GM20431 (cell line): ENCODE data around the gene TIGD4.
"Not testable (repeated sequence)": the region's sequence is repeated elsewhere in the genome, so short reads cannot be mapped to it uniquely, and the experiment has no call there.

Experiments used
- in situ Hi-C: fragments of 300-500 bp; cut with MseI, MboI; formaldehyde crosslinking; loops from one replicate; pipeline ENCODE4 v1.15.0; 2020; ENCODE audit warnings: low sequenced_read_pairs; ENCODE audit not compliant: unreplicated experiment

The TIGD4 gene

DNA sequence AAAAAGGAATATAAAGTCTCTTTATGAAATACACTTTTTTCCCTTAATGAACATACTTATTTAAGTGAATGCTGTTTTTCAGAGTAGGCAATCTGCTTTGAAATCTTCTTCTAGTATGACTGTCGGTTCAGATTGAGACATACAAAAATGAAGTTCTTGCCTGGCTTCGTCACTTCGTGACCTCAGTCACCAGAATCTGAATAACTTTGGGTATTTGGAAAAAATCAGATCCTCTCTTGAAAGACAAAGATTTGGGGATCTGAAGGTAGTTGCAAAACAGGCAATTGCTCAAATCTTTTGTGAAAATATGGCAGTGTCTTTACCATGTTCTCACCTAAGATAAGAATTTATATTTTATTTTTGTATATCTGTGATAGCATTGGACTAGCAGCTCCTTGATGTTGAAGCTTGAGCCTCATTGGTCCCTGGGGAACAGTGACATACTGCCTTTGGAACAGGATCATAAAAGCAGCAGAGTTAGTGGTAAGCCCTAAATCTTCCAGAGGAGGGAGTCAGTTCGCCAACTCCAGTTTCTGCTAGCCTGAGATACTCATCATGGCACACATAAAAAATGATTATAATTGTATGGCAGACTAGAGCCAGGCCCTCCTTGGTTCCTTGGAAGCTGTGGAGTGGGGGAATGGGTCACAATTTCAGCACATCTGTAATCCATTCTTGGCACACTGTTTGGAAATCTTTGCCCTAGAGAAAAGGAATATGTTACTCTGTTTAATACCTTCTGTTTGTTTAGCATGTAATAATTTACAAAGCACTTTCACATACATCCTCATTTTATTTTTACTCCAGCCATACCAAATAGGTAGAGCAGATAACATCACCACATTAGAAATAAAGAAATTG, 5.2 kb upstream of the TIGD4 start:
- in situ Hi-C loops = no loop called here

GRCh38 chr4:152780267-152780778, 793 bp upstream of the TIGD4 start:
- in situ Hi-C loops = no loop called here

- in situ Hi-C loops = no loop called here
Observed at GRCh38 chr4:152778656-152779512, 646 bp downstream of the TIGD4 start.

DNA sequence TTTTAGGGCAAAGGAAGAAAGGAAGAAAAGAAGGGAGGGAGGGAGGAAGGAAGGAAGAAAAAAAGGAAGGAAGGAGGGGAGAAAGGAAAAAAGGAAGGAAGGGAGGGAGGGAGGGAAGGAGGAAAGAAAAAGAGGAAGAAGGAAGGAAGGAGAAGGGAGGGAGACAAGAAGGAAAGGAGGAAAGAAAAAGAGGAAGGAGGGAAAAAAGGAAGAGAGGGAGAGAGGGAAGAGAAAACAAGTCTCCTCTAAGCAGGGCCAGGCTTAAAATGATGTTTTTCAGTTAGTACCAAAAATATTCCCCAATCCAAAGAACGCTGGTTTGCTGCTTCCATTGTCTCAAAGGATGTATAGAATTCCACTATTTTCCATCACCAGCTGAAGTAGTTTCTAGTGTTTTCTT, 2.0 kb downstream of the TIGD4 start:
- in situ Hi-C loops = no loop called here

DNA sequence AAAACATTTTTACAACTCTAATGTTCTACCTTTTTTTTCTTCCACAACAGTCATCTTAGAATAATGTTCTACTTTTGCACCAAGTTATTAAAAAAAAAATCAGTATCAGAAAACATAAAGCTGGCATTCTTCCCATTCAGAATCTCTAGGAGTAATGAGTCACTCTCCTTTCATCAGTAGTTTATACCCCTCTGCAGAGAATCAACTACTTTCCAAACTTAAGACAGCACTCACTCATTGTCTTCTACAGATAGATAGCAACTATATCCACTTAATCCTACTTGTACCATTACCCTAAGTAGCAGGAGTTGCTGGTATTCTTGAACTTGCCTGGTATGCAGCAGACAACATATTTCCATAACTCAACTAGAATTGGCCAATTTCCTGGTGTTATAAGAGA, 3.2 kb downstream of the TIGD4 start:
- in situ Hi-C loops = no loop called here

DNA sequence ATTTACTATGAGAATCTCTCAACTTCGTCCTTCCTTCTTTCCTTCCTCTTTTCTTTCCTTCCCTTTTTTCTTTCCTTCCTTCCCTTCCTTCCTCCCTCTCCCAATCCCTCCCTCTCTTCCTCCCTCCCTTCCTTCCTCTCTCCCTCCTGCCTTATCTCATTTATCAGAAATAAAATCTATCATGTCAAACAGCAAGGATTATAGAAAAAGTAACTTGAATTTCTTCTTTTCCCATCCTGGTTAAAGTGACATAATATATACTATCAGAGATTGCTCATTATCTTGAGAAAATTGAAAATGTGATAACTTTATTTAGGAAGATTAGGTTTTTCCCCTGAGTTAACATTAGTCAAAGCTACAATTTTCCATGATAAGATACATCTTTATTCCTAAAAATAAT, 5.6 kb downstream of the TIGD4 start:
- in situ Hi-C loops = no loop called here

- in situ Hi-C loops = no loop called here
Observed at GRCh38 chr4:152773339-152773738, 6.2 kb downstream of the TIGD4 start.

- in situ Hi-C loops = no loop called here
Observed at GRCh38 chr4:152771741-152772533, 7.6 kb downstream of the TIGD4 start.

DNA sequence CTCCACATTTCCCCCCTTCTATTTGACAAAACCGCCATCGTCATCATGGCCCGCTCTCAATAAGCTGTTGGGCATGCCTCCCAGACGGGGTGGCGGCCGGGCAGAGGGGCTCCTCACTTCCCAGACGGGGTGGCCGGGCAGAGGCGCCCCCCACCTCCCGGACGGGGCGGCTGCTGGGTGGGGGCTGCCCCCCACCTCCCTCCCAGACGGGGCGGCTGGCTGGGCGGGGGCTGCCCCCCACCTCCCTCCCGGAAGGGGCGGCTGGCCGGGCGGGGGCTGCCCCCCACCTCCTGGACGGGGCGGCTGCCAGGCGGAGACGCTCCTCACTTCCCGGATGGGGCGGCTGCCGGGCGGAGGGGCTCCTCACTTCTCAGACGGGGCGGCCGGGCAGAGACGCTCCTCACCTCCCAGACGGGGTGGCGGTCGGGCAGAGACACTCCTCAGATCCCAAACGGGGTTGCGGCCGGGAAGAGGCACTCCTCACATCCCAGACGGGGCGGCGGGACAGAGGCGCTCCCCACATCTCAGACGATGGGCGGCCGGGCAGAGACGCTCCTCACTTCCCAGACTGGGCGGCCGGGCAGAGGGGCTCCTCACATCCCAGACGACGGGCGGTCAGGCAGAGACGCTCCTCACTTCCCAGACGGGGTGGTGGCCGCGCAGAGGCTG, 14.3 kb downstream of the TIGD4 start:
- in situ Hi-C loops = not testable (repeated sequence)

DNA sequence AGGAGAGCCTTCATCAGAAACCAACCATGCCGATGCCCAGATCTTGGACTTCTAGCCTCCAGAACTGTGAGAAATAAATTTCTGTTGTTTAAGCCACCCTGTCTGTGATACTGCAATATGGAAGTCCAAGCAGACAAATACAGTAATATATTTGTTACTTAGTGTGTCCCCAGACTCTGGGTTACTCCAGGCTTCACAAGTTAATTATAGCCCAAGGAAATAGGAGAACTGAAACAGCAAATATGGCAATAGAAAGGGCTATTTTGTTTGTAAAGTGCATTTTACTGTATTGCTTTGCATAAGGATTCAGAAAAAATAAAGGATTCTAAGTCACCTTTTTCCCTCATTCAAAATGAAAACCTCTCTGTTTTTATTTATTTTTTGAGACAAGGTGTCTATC, 15.7 kb downstream of the TIGD4 start:
- in situ Hi-C loops = no loop called here

- in situ Hi-C loops = loop anchor here (25.0 kb wide), 1 partner anchor 261 kb away; no protein-coding TSS in a partner anchor
Observed at GRCh38 chr4:152748619-152749018, 30.9 kb downstream of the TIGD4 start.

- in situ Hi-C loops = loop anchor here (25.0 kb wide), 1 partner anchor 260 kb away; no protein-coding TSS in a partner anchor
Observed at GRCh38 chr4:152747444-152747843, 32.1 kb downstream of the TIGD4 start.

- in situ Hi-C loops = loop anchor here (10.0 to 25.0 kb wide), 2 partner anchors 94 to 252 kb away; no protein-coding TSS in a partner anchor
Observed at GRCh38 chr4:152738827-152739226, 40.7 kb downstream of the TIGD4 start.

DNA sequence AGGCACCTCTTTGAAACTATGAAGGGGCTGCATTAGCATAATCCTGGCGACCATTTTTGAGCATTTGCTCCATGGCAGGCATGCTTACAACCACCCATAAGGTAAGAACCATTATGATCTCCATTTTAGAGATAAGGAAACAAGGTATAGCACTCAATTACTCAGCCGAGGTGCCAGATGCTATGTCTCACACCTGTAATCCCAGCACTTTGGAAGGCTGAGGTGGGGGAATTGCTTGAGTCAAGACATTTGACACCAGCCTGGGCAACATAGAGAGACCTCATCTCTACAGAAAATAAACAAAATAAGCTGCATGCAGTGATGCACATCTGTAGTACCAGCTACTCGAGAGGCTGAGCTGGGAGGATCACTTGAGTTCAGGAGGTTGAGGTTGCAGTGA, 43.6 kb downstream of the TIGD4 start:
- in situ Hi-C loops = loop anchor here (10.0 to 25.0 kb wide), 2 partner anchors 91 to 249 kb away; no protein-coding TSS in a partner anchor

DNA sequence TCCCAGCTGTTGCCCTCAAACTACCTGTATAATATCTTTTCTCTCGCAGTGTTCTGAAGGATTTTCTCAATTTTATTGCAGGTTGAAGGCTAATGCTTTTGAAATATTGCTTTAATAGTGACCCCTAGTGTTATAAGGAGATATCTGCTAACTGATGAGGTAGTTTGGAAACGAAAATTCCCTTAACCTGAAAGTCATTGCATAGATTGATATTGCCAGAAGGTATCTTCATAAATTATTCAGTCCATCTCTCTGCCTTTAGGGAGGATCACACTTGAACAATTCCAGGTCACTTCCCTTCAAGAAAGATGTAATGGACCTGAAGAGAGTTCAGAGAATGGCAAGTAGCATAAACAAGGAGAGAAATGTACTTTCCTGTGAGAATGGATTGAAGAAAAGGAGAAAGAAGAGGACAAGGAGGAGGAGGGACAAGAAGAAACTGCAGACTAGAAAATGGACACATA, 44.1 kb downstream of the TIGD4 start:
- in situ Hi-C loops = loop anchor here (10.0 to 25.0 kb wide), 2 partner anchors 91 to 248 kb away; no protein-coding TSS in a partner anchor

- in situ Hi-C loops = loop anchor here (10.0 to 25.0 kb wide), 2 partner anchors 90 to 247 kb away; no protein-coding TSS in a partner anchor
Observed at GRCh38 chr4:152734699-152735050, 44.9 kb downstream of the TIGD4 start.

DNA sequence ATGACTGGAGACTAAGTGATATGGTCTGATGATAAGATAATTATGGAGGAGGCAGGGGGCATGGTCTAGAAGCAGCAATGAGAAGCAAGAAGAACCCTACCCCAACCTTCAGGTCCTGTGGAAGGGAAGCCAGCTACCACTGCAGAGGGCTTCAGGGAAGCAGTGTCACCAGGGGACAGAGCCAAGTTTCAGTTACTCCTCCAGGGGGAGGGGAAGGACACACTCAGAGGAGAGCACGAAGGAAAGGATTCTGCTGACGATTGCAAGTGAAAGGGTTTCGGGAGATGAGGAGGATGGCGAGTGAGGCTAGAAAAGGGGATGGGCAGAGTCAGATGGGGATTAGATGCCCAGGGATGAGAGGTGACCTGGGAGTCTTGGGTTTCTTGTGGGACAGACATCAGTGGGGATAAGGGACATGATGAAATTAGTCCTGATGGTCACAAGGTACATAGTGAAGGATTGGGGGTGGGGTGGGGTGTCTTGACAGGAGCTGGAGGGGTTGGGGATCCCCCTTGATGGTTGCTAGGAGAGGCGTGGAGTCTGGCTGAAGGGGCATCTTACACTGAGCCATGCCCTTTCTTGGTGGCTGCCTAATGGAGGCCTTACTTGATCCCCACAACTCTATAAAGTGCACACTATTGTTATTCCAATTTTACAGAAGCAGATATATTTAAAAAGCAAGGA, 45.4 kb downstream of the TIGD4 start:
- in situ Hi-C loops = loop anchor here (10.0 to 25.0 kb wide), 2 partner anchors 89 to 247 kb away; no protein-coding TSS in a partner anchor

DNA sequence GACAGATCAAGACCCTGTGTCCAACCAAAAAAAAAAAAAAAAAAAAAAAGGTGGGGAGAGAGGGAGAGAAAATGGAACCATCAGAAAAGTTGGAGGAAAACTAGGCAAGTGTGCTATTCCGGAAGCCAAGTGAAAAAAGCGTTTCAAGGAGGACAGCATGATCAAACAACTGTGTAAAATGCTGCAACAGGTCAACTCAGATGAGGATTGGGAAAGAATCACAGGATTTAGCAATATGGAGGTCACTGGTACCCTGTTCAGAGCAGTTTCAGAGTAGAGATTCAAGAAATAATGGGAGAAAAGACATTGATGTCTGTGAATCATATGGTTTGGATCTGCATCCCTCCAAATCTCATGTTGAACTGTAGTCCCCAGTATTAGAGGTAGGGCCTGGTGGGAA, 47.5 kb downstream of the TIGD4 start:
- in situ Hi-C loops = loop anchor here (10.0 to 25.0 kb wide), 2 partner anchors 87 to 245 kb away; no protein-coding TSS in a partner anchor
